GM12878 (cell line): ENCODE data around the gene ZCCHC3. TPM values are rescaled to one million over a fixed set of nuclear protein-coding genes. Genes with fewer than 3 reads are reported as not detected.

Source experiments
- BMI1 ChIP-seq: fragments of 450-650 bp; IDR thresholded peaks from 2 replicates; pipeline ENCODE4 v1.6.1; 2016; ENCODE audit warnings: mild to moderate bottlenecking, moderate library complexity, borderline replicate concordance
- CEBPB ChIP-seq, 2 experiments: fragments of 150-350 bp in 1 of 2; IDR thresholded peaks; 2 replicates each; pipeline ENCODE4 v1.6.1; 2012 to 2014; ENCODE audit warnings: low read depth in 2 of 2, low read length in 2 of 2, borderline replicate concordance in 1 of 2, inconsistent platforms in 1 of 2
- CEBPZ ChIP-seq: fragments of 150-350 bp; IDR thresholded peaks from 2 replicates; pipeline ENCODE4 v1.6.1; 2016; ENCODE audit warnings: low read depth, low read length
- FOXM1 ChIP-seq: IDR thresholded peaks from 2 replicates; pipeline ENCODE4 v1.6.1; 2012; ENCODE audit warnings: low read depth, mild to moderate bottlenecking, inconsistent platforms, low read length, moderate library complexity
- IRF4 ChIP-seq: IDR thresholded peaks from 2 replicates; pipeline ENCODE4 v1.6.1; 2011; ENCODE audit warnings: low read depth, low read length
- JUND ChIP-seq: IDR thresholded peaks from 2 replicates; pipeline ENCODE4 v1.6.1; 2012; ENCODE audit warnings: low read depth, mild to moderate bottlenecking, low read length, improper control_type of control experiment, moderate library complexity
- MEF2B ChIP-seq: fragments of 450-650 bp; IDR thresholded peaks from 2 replicates; pipeline ENCODE4 v1.6.1; 2018; ENCODE audit warnings: mild to moderate bottlenecking, moderate library complexity; ENCODE audit not compliant: partially characterized antibody, poor library complexity, severe bottlenecking
- NFYB ChIP-seq: IDR thresholded peaks from 2 replicates; pipeline ENCODE4 v1.6.1; 2011; ENCODE audit warnings: low read depth, mild to moderate bottlenecking, low read length, improper control_type of control experiment, moderate library complexity; ENCODE audit not compliant: insufficient read depth
- NR2C1 ChIP-seq: fragments of 450-650 bp; IDR thresholded peaks from 2 replicates; pipeline ENCODE4 v1.6.1; 2017; ENCODE audit warnings: antibody characterized with exemption, mild to moderate bottlenecking, moderate library complexity
- NRF1 ChIP-seq: conservative IDR thresholded peaks from 2 replicates; pipeline ENCODE4 v1.6.1; 2011; ENCODE audit warnings: mild to moderate bottlenecking, low read depth, low read length, improper control_type of control experiment
- ZBTB11 ChIP-seq: fragments of 450-650 bp; formaldehyde crosslinking; IDR thresholded peaks from 2 replicates; pipeline ENCODE4 v1.5.0; 2022; ENCODE audit warnings: mild to moderate bottlenecking, missing genetic modification characterization
- ZZZ3 ChIP-seq: IDR thresholded peaks from 2 replicates; pipeline ENCODE4 v1.6.1; 2011; ENCODE audit warnings: low read depth; ENCODE audit not compliant: control insufficient read depth, insufficient read length
- polyA plus RNA-seq, 11 experiments: library from polyadenylated mRNA; depleted of rRNA in 4 of 11; unstranded in 6 of 11; stranded (reverse) in 5 of 11; fragments of >200 nt; fragmentation: Nextera tagmentation in 4 of 11; fragmentation: Illumina TruSeq in 1 of 11; extraction: Ambion mirVana in 4 of 11; extraction: Trizol in 1 of 11; gene quantifications; 1 replicate in 1 of 11; 2 replicates in 10 of 11; pipeline versions ENCODE4 v1.2.1 to v1.2.3, GENCODE V29; 2011 to 2016; ENCODE audit warnings: inconsistent platforms in 2 of 11, missing spikeins in 2 of 11, low read depth in 1 of 11
- total RNA-seq, 4 experiments: library from RNA; depleted of rRNA in 3 of 4; stranded (reverse); fragments of >200 nt in 3 of 4; fragmentation: Illumina TruSeq in 1 of 4; extraction: Trizol in 1 of 4; gene quantifications; 2 replicates each; pipeline versions ENCODE4 v1.2.1 to v1.2.3, GENCODE V29; 2013 to 2021

The ZCCHC3 gene
- total and polyA plus RNA-seq, 10 of the 15 experiments (the other 5 are each of a cell fraction or from before 2014, with no cell fraction given), result 5.3 to 36.1 (median 17.2) TPM

- TF ChIP-seq MEF2B (no peak), BMI1 (no peak), CEBPZ (no peak), FOXM1 (no peak), NRF1 (no peak), JUND (no peak), IRF4 (no peak), NR2C1 (no peak), NFYB (no peak), CEBPB (IDR thresholded peaks at IDR 0.05; ENCODE audit: borderline replicate concordance in 1 of 2, low read depth in 2 of 2, low read length in 2 of 2) (no peak), ZBTB11 (CRISPR knock-in tag) (no peak), ZZZ3 (no peak)
Observed at GRCh38 chr20:263701-264100, 33.7 kb upstream of the ZCCHC3 start (continued).
